ENCODE measurements around the gene NFKBIL1.

Gene NFKBIL1

DNA sequence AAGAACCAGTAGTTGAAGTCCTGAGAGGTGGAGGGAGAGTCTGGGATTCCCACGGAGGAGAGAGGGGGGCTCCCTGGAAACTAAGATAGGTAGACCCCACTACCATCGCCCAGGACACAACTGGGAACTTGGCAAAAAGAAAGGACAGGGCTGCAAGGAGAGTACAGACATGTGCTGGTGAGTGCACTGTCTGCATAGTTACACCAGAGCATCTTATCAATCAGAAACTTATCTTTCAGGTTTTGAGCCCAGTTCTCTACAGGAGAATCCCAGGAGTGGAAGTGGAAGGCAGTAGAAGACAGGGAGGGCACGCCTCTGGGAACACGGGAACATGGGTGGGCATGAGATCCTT is 12.2 kb downstream of the NFKBIL1 start:
- Histone ChIP-seq H3K4me2 (peak overlapping the region; percentile 98), H3K27ac (peak overlapping the region; percentile 96), H4K20me1 (no peaks in the 10 kb centered on the region), H3K36me3 (no peaks in the 10 kb centered on the region), H3K9ac (peak overlapping the region; percentile 80), H3K4me3 (peak overlapping the region; percentile 61), H3K27me3 (no peaks in the 10 kb centered on the region), H3K4me1 (peaks cover 100% of the 10 kb centered on the region), H3K9me3 (no peaks in the 10 kb centered on the region)
- TF ChIP-seq Cebpa-rat (IDR thresholded peaks at IDR 0.05): no peak

DNA sequence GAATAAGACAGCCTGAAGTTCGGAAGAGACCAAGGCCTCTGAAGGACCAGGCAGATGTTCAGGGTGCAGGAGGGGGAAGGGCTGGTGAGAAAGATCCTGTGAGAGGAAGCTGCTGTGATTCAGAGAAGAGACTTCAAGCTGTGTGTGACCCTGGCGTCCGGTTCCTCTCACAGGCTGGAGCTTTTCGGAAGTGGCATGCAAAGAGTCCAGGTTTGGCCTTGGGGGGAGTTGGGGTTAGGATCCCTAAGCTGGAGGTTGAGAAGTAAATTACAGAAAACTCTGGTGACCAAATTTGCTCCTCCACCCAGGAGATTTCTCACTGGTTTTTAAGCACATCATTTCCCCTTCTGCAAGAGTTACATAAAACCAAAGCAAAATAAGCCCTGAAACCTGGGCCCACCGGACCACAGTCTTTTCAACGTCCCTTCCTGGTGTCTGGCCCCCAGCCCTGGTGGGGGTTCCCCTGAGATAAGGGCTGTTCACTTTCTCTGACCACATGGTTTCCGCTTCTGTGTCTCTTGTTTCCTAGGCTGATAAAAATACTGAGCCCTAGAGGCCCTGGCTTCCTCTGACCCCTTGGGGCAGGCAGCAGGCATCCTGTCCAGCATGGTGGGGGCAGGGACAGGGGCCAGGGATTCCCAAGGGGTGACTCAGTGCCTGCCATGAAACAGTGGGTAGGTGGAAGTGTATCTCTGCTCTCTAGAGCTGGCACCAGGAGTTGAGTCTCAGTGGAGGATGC is 12.7 kb downstream of the NFKBIL1 start:
- H3K9ac ChIP-seq: peak overlapping the region; percentile 80
- peak overlapping the region; percentile 61 for H3K4me3 ChIP-seq
- no peaks in the 10 kb centered on the region for H3K36me3 ChIP-seq
- TF ChIP-seq Cebpa-rat (IDR thresholded peaks at IDR 0.05): no peak
- H3K4me2 ChIP-seq: peak overlapping the region; percentile 98
- H3K4me1 ChIP-seq: peaks cover 100% of the 10 kb centered on the region
- H3K27me3 ChIP-seq: no peaks in the 10 kb centered on the region
- H3K27ac ChIP-seq: peak overlapping the region; percentile 96
- H4K20me1 ChIP-seq: no peaks in the 10 kb centered on the region
- H3K9me3 ChIP-seq: no peaks in the 10 kb centered on the region

DNA sequence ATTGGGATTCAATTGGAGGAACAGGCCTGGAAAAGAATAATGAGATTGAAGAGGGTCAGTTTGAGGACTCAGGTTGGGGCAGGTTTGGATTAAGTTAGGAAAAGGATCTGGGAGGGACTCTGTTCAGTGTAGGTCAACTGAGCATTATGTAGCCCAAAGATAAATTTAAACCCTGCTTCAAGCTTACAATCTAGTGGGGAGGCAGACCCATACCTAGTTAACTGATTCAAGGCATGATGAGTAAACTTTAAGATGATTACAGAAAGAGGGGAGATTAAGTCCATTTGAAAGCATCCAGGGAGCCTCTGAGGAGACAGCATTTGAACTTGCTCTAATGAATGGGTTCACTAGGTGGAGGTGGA is 13.3 kb downstream of the NFKBIL1 start:
- peak overlapping the region; percentile 80 for H3K9ac ChIP-seq

DNA sequence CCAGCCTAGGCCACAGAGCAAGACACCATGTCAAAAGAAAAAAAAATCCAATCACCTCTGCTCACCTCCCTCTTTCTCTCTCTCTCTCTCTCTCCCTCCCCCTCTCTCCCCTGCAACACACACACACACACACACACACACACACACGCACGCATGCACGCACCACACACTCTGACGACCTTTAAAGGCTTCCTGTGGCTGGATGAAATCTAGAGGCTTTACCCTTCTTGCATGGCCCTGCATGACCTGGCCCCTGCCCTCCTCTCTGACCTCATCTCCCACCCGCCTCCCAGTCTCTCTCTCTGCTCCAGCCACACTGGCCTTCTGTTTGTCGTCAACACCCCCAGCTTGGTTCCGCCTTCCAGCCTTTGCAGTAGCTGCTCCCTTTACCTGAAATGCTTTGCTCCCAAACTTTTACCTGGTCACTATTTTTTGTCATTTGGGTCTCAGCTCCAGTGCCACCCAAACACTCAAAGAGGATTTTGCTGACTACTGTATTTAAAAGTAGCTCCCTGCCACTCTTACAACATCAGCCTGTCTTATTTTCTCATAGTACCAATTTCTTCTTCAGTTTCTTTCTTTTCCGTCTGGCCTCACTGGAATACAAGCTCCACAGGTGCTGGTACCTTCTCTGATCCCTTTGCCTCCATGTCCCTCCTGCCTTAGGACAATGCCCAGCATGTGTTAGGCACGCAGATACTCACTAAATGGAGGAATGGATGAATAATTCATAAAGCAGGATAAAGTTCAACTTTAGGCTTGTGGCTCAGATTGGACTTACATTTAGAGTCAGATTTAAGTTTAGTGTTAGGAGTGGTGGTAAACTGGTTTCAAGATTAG is 20.3 kb downstream of the NFKBIL1 start:
- TF ChIP-seq Cebpa-rat (IDR thresholded peaks at IDR 0.05): no peak
- Histone ChIP-seq H4K20me1 (no peaks in the 10 kb centered on the region), H3K9ac (no peak overlapping the region), H3K4me3 (no peak overlapping the region), H3K27me3 (no peaks in the 10 kb centered on the region), H3K27ac (peak overlapping the region; percentile 94), H3K4me1 (peaks cover 99% of the 10 kb centered on the region), H3K36me3 (no peaks in the 10 kb centered on the region), H3K4me2 (peak overlapping the region; percentile 98), H3K9me3 (no peaks in the 10 kb centered on the region)

More for the DNA sequence above, 13.3 kb downstream of the NFKBIL1 start:
- Histone ChIP-seq H3K27me3 (no peaks in the 10 kb centered on the region), H3K4me3 (peak overlapping the region; percentile 61), H3K36me3 (no peaks in the 10 kb centered on the region), H3K27ac (peak overlapping the region; percentile 96), H3K4me2 (peak overlapping the region; percentile 98), H4K20me1 (no peaks in the 10 kb centered on the region), H3K9me3 (no peaks in the 10 kb centered on the region), H3K4me1 (peaks cover 100% of the 10 kb centered on the region)
- TF ChIP-seq Cebpa-rat (IDR thresholded peaks at IDR 0.05): no peak

DNA sequence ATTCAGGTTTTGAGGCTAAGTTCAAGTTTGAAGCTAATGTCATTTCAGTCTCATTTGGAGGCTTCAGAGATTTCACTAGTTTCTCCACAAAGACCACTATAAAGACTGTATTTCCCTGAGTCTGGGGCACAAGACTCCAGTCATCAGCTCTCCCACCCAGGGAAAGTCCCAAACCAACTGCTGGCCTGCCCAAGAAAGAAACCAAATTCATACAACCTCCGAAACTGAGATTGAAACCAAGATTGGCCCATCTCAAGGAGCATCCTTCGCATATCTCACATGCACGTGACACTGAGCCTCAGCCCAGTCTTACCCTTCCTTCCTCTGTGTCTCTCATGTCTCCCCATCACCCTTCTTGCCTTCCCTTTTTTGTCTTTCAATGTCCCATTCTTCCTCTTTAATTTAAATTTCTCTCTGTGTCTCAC is 21.1 kb downstream of the NFKBIL1 start:
- peak overlapping the region; percentile 94 for H3K27ac ChIP-seq
- H3K4me1 ChIP-seq: peaks cover 99% of the 10 kb centered on the region
- no peak overlapping the region for H3K4me3 ChIP-seq
- no peak overlapping the region for H3K9ac ChIP-seq
- TF ChIP-seq Cebpa-rat (IDR thresholded peaks at IDR 0.05): no peak
- peak overlapping the region; percentile 98 for H3K4me2 ChIP-seq
- H3K9me3 ChIP-seq: no peaks in the 10 kb centered on the region
- H3K36me3 ChIP-seq: no peaks in the 10 kb centered on the region
- H3K27me3 ChIP-seq: no peaks in the 10 kb centered on the region
- no peaks in the 10 kb centered on the region for H4K20me1 ChIP-seq

DNA sequence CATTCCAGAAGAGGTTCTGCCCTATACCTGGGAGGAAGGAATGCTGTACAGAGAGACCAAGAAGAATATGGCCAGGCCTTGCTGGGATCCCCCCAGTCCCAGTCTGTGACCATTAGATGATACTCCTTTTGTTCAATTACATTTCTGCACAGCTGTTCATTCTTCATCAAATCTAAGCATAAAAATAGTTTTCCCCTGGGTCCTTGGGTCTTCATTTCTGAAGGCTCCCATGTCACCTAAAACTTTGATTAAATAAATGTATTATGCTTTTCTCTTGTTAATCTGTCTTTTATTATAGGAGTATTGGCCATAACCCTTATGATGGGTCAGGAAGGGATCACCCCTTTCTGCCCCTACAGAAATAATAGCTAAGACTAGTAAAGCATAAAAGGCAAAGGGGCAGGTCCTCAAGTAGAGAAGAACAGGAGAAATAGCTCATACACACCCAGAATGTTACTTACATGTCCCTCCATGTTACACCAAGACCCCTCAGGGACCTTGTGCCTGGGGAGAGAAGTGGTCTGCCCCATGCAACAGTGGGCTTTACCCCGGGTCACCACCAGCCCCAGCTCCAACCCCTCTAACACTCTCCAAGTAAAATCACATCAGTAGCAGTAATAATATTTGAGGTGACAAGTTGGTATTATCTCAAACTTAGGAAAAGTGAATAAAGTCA is 22.6 kb downstream of the NFKBIL1 start:
- 0 out of 2 replicates have a peak overlapping the region, but pooled peaks have one; percentile 32 for H3K9ac ChIP-seq
- H4K20me1 ChIP-seq: no peaks in the 10 kb centered on the region
- TF ChIP-seq Cebpa-rat (IDR thresholded peaks at IDR 0.05): no peak
- H3K36me3 ChIP-seq: no peaks in the 10 kb centered on the region
- peaks cover 99% of the 10 kb centered on the region for H3K4me1 ChIP-seq
- H3K4me2 ChIP-seq: peak overlapping the region; percentile 98
- peak overlapping the region; percentile 94 for H3K27ac ChIP-seq
- no peak overlapping the region for H3K4me3 ChIP-seq
- H3K9me3 ChIP-seq: no peaks in the 10 kb centered on the region
- no peaks in the 10 kb centered on the region for H3K27me3 ChIP-seq

DNA sequence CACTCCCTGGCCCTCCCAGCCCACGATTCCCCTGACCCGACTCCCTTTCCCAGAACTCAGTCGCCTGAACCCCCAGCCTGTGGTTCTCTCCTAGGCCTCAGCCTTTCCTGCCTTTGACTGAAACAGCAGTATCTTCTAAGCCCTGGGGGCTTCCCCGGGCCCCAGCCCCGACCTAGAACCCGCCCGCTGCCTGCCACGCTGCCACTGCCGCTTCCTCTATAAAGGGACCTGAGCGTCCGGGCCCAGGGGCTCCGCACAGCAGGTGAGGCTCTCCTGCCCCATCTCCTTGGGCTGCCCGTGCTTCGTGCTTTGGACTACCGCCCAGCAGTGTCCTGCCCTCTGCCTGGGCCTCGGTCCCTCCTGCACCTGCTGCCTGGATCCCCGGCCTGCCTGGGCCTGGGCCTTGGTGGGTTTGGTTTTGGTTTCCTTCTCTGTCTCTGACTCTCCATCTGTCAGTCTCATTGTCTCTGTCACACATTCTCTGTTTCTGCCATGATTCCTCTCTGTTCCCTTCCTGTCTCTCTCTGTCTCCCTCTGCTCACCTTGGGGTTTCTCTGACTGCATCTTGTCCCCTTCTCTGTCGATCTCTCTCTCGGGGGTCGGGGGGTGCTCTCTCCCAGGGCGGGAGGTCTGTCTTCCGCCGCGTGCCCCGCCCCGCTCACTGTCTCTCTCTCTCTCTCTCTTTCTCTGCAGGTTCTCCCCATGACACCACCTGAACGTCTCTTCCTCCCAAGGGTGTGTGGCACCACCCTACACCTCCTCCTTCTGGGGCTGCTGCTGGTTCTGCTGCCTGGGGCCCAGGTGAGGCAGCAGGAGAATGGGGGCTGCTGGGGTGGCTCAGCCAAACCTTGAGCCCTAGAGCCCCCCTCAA is 24.9 kb downstream of the NFKBIL1 start, which contains the start of gene LTA:
Gene LTA, plus strand, starts transcription at position 249 of the 871 bp plus-strand sequence. Its CDS starts 454 bp downstream, at position 703.
- 0 out of 2 replicates have a peak, but pooled peaks cover 7% of the 10 kb centered on the region for H4K20me1 ChIP-seq
- H3K36me3 ChIP-seq: peaks cover 7% of the 10 kb centered on the region
- H3K4me2 ChIP-seq: peak within 1 kb of the TSS; percentile 98
- H3K4me3 ChIP-seq: peak within 1 kb of the TSS; percentile 61
- peak within 1 kb of the TSS; percentile 84 for H3K9ac ChIP-seq
- no peaks in the 10 kb centered on the region for H3K27me3 ChIP-seq
- H3K27ac ChIP-seq: peak within 1 kb of the TSS; percentile 94
- no peaks in the 10 kb centered on the region for H3K9me3 ChIP-seq
- peaks cover 99% of the 10 kb centered on the region for H3K4me1 ChIP-seq
- TF ChIP-seq Cebpa-rat (IDR thresholded peaks at IDR 0.05): no peak

DNA sequence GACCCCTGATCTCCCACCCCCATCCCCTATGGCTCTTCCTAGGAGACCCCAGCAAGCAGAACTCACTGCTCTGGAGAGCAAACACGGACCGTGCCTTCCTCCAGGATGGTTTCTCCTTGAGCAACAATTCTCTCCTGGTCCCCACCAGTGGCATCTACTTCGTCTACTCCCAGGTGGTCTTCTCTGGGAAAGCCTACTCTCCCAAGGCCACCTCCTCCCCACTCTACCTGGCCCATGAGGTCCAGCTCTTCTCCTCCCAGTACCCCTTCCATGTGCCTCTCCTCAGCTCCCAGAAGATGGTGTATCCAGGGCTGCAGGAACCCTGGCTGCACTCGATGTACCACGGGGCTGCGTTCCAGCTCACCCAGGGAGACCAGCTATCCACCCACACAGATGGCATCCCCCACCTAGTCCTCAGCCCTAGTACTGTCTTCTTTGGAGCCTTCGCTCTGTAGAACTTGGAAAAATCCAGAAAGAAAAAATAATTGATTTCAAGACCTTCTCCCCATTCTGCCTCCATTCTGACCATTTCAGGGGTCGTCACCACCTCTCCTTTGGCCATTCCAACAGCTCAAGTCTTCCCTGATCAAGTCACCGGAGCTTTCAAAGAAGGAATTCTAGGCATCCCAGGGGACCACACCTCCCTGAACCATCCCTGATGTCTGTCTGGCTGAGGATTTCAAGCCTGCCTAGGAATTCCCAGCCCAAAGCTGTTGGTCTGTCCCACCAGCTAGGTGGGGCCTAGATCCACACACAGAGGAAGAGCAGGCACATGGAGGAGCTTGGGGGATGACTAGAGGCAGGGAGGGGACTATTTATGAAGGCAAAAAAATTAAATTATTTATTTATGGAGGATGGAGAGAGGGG is 26.1 kb downstream of the NFKBIL1 start:
- peaks cover 19% of the 10 kb centered on the region for H3K36me3 ChIP-seq

More for the DNA sequence above, 26.1 kb downstream of the NFKBIL1 start:
- peak overlapping the region; percentile 98 for H3K4me2 ChIP-seq
- peak overlapping the region; percentile 94 for H3K27ac ChIP-seq
- 0 out of 2 replicates have a peak, but pooled peaks cover 7% of the 10 kb centered on the region for H4K20me1 ChIP-seq
- H3K9me3 ChIP-seq: no peaks in the 10 kb centered on the region
- H3K27me3 ChIP-seq: no peaks in the 10 kb centered on the region
- peaks cover 99% of the 10 kb centered on the region for H3K4me1 ChIP-seq
- no peak for TF ChIP-seq Cebpa-rat (IDR thresholded peaks at IDR 0.05)
- no peak overlapping the region for H3K4me3 ChIP-seq
- 0 out of 2 replicates have a peak overlapping the region, but pooled peaks have one; percentile 87 for H3K9ac ChIP-seq

All from BLaER1 (cell line).